Fibroblast of pulmonary artery (primary cell): Measurements from ENCODE around the gene DOCK8.
"Not testable (repeated sequence)": the region's sequence is repeated elsewhere in the genome, so short reads cannot be mapped to it uniquely, and the experiment has no call there.

ENCODE experiments used
- DNase-seq: peaks from one replicate; pipeline ENCODE4 v3.0.0-alpha.2; 2010; ENCODE audit warnings: low read depth
- H3K4me3 ChIP-seq: replicated peaks from 2 replicates; pipeline ENCODE4 v1.5.1; 2011; ENCODE audit warnings: low read depth, mild to moderate bottlenecking, control low read depth, low read length, moderate library complexity
- CTCF ChIP-seq: IDR thresholded peaks from 2 replicates; pipeline ENCODE4 v1.5.1; 2011; ENCODE audit warnings: mild to moderate bottlenecking, control low read depth, low read length, inconsistent platforms; ENCODE audit errors: missing control alignments

Gene DOCK8

GRCh38 chr9:211557-211956 lies 3.1 kb upstream of the DOCK8 start:
- no peak overlapping the region for H3K4me3 ChIP-seq
- no peak for TF ChIP-seq CTCF
- peak; percentile 70 for DNase-seq

GRCh38 chr9:212297-212696 lies 2.4 kb upstream of the DOCK8 start:
- DNase-seq, result no peak
- no peak overlapping the region for H3K4me3 ChIP-seq
- TF ChIP-seq CTCF, result no peak

- H3K4me3 ChIP-seq, DNase-seq: not testable (repeated sequence)
Measured at GRCh38 chr9:213901-214300, 764 bp upstream of the DOCK8 start.

- peak overlapping the region; percentile 48 for H3K4me3 ChIP-seq
- no peak for TF ChIP-seq CTCF
- DNase-seq, result no peak
Measured at GRCh38 chr9:214351-214647, 366 bp upstream of the DOCK8 start.

GRCh38 chr9:215631-216155 lies 1.0 kb downstream of the DOCK8 start:
- no peak for DNase-seq
- H3K4me3 ChIP-seq, result no peak overlapping the region

GRCh38 chr9:216866-217265 lies 2.2 kb downstream of the DOCK8 start:
- H3K4me3 ChIP-seq, result no peak overlapping the region
- no peak for TF ChIP-seq CTCF
- no peak for DNase-seq

More at GRCh38 chr9:215631-216155, 1.0 kb downstream of the DOCK8 start:
- no peak for TF ChIP-seq CTCF

- DNase-seq, result no peak
- TF ChIP-seq CTCF, result no peak
Measured at GRCh38 chr9:217950-218349, 3.3 kb downstream of the DOCK8 start.

GRCh38 chr9:219036-219435 lies 4.4 kb downstream of the DOCK8 start:
- H3K4me3 ChIP-seq, DNase-seq: not testable (repeated sequence)

More at GRCh38 chr9:217950-218349, 3.3 kb downstream of the DOCK8 start:
- H3K4me3 ChIP-seq, result no peak overlapping the region
